GM20000 (cell line): ENCODE measurements around the gene FXYD1.

Experiments
- DNase-seq: peaks from one replicate; pipeline ENCODE4 v3.0.0; 2012; ENCODE audit warnings: low spot score
- CTCF ChIP-seq: IDR thresholded peaks from 2 replicates; pipeline ENCODE4 v1.5.1; 2012; ENCODE audit warnings: mild to moderate bottlenecking, control low read depth; ENCODE audit errors: extremely low read depth, missing control alignments

Gene FXYD1

GRCh38 chr19:35157431-35157830 is 18.8 kb downstream of the FXYD1 start:
- DNase-seq: no peak
- TF ChIP-seq CTCF: no peak

GRCh38 chr19:35159606-35160005 is 21.0 kb downstream of the FXYD1 start:
- DNase-seq: no peak
- TF ChIP-seq CTCF: no peak

GRCh38 chr19:35160629-35161433 is 22.2 kb downstream of the FXYD1 start:
- DNase-seq: no peak
- no peak for TF ChIP-seq CTCF

- TF ChIP-seq CTCF: no peak
- DNase-seq: no peak
Measured at GRCh38 chr19:35161434-35161743, 22.8 kb downstream of the FXYD1 start.

- no peak for TF ChIP-seq CTCF
- no peak for DNase-seq
Measured at GRCh38 chr19:35162471-35163326, 24.1 kb downstream of the FXYD1 start.

GRCh38 chr19:35164418-35164817 is 25.8 kb downstream of the FXYD1 start:
- TF ChIP-seq CTCF: no peak
- DNase-seq: no peak
